AG20443 (cell line): ENCODE results near the gene ADAM30.

Source experiments
- DNase-seq: peaks from one replicate; pipeline ENCODE4 v3.0.0; 2012; ENCODE audit warnings: low spot score, mixed read lengths

Gene ADAM30

GRCh38 chr1:119896303-119896702 is at the start of gene ADAM30:
TSS of gene ADAM30 (minus strand) at chr1:119896515. CDS start at chr1:119896336, 179 bp downstream.
- no peak for DNase-seq

- no peak for DNase-seq
These were observed 46.9 kb upstream of the ADAM30 start for GRCh38 chr1:119943216-119943615.

DNA sequence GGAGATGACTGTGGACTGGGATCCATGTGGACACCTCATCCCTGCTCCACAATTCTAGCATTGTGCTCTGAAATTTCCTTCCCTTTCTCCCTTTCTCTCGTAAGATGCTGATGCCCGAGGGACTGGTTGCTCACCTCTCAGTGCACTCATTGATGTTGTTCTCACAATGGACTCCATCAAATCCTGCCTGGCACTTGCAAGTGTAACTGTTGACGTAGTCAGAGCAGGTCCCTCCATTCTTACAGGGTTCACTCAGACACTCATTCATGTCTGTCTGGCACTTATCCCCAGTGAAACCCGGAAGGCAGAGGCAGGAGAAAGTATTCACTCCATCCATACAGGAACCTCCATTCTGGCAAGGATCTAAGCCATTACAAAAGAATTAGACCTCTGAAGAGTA is 45.1 kb upstream of the ADAM30 start:
- DNase-seq: no peak

GRCh38 chr1:119940697-119941096 is 44.4 kb upstream of the ADAM30 start:
- no peak for DNase-seq

- DNase-seq: no peak
These were observed 40.9 kb upstream of the ADAM30 start for GRCh38 chr1:119937198-119937597.

DNA sequence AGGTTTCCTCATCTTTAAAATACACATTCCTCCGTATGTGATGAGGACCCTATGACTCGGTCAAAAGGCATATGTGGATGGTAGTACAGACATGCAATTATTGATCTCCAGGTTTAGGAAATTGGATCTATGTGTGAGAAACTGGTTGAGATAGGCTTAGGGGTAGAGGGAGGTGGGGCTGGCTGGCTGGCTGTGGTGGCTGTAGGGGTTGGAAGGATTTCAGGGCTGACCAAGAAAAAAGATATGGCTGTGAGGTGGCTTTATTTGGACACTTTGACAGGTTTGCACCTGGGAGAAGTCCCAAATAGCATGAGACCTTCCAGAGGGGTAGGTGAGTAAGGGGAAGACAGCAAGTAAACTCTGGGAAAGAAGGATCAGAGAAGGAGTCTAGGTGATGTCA is 39.6 kb upstream of the ADAM30 start:
- no peak for DNase-seq

- no peak for DNase-seq
These were observed 39.1 kb upstream of the ADAM30 start for GRCh38 chr1:119935373-119935772.

- no peak for DNase-seq
These were observed 37.1 kb upstream of the ADAM30 start for GRCh38 chr1:119933397-119933796.

DNA sequence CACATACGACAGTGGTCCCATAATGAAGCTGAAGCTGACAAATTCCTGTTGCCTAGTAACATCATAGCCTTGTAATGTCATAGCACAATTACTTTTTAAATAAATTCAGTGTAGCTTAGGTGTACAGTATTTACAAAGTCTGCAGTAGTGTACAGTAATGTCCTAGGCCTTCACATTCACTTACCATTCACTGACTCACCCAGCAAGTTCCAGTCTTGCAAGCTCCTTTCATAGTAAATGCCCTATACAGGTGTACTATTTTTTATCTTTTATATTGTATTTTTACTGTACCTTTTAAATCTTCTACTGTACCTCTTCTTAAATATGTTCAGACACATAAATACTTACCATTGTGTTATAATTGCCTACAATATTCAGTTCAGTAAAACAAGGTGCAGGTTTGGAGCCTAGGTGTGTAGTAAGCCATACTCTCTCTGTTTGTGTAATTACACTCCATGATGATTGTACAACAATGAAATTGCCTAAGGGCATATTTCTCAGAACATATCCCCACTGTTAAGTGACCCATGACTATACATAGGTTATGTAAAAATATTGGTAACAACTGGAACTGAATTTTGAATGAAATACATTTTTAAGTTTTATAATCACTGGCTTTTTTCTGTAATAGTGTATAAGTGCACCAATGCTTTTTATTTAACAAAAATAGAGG is 33.5 kb upstream of the ADAM30 start:
- DNase-seq: no peak

DNA sequence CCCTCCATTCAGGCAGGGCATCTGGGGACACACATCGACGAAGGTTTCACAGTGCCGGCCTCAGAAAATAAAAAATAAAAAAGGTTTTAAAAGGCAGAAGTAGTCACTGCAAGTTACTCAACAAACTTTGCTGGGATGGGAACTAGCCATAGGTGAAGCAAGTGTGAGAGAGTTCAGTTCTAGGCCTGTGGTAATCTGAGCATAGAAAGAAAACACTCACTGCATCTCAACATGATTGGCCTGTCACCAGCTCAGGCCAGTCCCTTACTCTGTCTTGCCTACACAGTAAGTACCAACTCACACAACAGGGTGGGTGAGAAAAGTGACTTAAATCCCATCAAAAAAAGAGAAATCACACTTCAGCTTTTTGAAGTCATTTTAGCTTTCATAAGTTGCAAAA is 30.2 kb upstream of the ADAM30 start:
- no peak for DNase-seq

DNA sequence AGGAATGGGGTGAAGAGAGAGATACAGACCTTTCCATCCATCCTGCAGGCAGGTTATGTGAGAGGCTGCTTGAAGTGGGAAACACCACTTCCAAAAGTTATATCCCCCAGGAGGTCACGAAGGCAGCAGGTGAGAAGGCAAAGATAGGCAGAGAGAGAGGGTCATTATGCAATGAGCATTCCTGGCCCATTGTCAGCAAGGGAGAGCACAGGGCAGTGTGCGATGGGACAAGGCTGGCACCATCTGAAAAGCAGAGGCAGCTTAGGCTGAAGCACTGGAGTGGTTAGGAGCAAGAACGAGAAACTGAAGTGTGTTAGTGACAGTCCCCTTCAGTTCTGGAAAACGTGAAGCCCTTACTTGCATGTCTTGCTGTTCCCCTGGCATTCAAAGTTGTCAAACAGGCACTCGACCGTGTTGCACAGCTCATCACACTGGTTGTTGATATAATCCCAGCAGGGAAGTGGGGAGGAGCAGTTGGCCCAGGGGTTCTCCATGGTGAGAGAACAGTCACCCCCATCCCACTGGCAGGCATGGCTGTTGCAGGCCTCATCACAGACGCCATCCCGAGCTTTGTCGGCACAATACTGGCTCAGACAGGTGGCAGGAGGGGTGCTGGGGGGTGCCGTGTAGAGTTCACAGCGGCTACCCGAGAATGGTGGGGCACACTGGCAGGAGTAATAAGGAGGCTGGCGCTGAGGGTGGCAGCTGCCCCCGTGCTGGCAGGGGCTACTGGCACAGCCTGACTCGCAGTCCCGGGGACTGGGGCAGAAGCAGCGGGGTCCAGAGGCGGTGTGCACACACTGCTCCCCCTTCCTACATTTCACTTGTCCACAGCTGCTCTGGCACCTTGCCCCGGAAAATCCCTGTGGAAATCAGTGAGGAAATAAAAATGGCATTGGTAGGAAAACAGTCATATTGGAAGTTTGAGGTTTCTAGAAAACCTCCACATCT is 28.9 kb upstream of the ADAM30 start:
- DNase-seq: no peak

DNA sequence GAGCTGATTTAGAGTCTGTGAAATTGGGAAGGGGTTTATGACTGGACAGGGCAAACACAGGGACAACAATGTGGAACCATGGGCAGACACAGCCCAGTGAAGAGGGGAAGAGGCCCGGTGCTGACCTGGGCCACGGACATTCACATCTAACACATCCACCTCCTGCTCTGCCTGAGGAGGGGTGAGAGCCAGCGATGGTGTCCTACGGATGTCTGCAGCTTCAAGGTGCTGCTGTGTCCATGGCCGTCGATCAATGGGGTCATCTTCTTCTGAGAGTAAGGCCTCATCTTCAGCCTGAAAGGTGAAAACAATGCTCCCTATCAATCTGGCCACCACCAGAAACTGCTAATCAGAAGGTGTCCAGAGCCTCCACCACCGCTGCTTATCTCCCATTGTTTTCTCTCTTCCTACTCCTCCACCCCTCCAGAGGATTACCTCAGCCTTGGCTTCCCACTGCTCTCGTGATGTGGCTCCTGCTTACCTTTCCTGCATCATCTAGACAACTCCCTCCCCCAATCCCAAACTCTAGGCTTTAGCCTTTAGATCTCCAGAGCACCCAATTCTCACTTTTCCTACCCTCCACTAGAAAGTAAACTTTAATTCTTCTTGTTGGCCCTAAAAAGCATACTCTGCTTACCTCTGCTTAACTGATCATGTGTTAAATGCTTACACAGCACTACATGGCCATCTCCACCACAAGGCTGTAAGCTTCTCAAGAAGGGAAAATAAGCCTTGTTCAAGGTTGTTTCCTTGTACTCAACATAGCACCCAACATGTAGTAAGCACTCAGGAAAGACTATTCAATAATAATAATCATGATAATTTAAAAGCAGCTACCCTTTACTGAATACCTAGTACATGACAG is 24.0 kb upstream of the ADAM30 start:
- no peak for DNase-seq

GRCh38 chr1:119919241-119919640 is 22.9 kb upstream of the ADAM30 start:
- no peak for DNase-seq

DNA sequence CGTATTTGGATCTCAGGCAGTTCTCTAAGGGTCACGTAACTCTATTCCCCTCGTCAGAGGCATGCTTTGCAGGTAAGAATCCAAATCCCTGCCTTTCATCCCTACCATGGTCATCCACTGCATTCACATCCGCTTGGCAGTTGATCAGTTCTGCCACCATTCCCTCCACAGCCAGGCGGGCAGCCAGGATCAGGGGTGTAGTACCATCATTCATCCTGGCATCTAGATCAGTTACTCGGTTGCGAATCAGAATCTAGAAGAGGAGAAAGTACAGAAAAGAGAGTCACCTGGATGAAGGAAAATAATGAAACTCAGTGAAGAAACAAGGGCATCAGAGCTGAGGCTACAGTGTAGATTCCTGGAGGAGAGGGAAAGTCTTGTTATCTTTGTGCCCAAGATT is 22.0 kb upstream of the ADAM30 start:
- DNase-seq: no peak

GRCh38 chr1:119917304-119918055 is 21.2 kb upstream of the ADAM30 start:
- no peak for DNase-seq

DNA sequence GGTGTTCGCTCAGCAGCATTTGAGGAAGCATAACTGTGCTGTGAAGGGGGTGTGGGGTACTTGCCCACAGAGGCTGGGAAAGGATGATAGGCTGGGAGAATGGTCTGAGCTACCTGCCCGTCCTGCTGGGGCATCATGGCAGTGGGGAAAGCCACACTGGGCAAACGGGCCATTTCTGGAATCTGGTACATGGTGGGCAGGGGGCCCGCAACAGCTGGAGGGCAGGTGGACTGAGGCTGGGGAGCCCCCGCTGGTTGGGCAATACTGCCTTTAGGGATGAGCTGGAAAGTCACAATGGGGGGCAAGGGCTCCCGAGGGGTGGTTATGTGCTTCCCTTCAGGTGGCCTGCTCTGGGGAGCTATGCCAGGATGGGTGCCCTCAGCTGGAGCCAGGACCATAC is 19.2 kb upstream of the ADAM30 start:
- no peak for DNase-seq

DNA sequence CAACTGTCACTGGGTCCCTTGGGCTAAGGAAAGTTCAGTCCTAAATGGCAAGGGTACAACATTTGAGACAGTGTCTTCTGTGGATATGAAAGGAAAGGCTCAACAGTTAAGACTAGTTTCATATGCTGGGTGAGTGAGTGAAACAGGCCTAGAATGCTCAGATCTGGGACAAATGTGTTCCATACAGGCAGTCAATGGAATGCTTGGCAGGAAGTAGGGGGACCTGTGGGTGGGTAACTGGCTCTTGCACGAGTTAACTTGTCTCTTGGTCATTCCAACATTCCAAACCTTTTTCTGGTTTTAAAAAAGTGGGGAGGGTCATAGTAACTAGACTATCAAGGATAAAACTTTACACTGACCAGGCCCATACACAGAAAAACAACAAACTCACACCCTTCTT is 17.8 kb upstream of the ADAM30 start:
- no peak for DNase-seq

- DNase-seq: no peak
These were observed 16.6 kb upstream of the ADAM30 start for GRCh38 chr1:119912963-119913362.

DNA sequence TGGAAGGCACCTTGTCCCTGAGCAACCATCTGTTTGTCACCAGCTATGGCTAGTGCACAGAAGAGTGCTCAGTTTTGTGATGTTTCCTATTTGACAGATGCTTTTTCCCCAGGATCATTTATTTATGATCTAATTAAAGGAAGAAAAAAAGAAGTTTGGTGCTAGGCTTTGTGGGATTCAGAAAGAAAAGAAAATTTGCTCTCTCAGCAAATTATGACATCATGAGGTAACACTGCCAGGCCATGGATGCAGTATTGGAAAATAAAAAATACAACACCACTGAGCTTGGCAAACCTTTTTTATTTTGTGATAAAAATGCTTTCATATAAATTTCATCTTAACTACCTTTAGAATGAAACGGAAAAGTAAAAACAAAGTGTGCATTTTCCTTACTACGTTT is 15.5 kb upstream of the ADAM30 start:
- DNase-seq: no peak

- DNase-seq: no peak
These were observed 14.3 kb upstream of the ADAM30 start for GRCh38 chr1:119910618-119911017.

DNA sequence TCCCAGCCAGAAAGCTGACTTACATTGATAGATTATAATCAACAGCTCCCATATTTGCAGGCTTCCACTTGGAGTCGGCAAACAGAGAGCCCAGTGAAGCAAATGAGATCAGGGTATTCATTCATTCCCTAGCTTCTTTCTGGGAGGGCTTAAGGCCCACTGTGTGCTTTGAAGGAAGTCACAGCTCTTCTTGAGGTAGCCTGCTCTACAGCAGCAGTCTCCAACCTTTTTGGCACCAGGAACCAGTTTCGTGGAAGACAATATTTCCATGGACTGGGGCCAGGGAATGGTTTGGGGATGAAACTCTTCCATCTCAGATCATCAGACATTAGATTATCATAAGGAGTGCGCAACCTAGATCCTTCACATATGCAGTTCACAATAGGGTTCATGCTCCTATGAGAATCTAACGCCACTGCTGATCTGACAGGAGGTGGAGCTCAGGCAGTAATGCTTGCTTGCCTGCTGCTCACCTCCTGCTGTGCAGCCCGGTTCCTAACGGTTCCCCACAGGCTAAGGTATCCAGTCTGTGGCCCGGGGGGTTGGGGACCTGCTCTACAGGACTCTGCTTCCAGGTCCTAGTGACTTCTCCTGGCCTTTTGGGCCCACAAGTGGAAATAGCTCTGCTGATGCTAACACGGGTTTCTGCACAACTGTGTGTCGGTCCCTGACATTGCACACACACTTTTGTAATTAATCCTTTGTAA is 13.7 kb upstream of the ADAM30 start:
- no peak for DNase-seq
